Activated CD4-positive, alpha-beta T cell treated with anti-CD3 and anti-CD28 coated beads, Interleukin-2, amount 50 U/mL, for 4 hours (primary cell): ENCODE measurements around the gene NAV2.

Experiments used
- DNase-seq, 2 experiments: peaks; one replicate each; pipeline ENCODE4 v3.0.0-alpha.2; 2020

NAV2 gene

GRCh38 chr11:19785265-19785664 lies 72.6 kb downstream of the NAV2 start:
- DNase-seq = no peak

- DNase-seq = no peak
Observed at GRCh38 chr11:19786644-19787043, 74.0 kb downstream of the NAV2 start.

GRCh38 chr11:19788435-19788834 lies 75.8 kb downstream of the NAV2 start:
- DNase-seq = no peak

GRCh38 chr11:19789245-19789644 lies 76.6 kb downstream of the NAV2 start:
- no peak for DNase-seq

- no peak for DNase-seq
Observed at GRCh38 chr11:19789835-19790710, 77.4 kb downstream of the NAV2 start.

- DNase-seq = no peak
Observed at GRCh38 chr11:19790831-19791552, 78.4 kb downstream of the NAV2 start.

- DNase-seq = no peak
Observed at GRCh38 chr11:19792510-19792909, 79.9 kb downstream of the NAV2 start.

GRCh38 chr11:19793326-19793725 lies 80.7 kb downstream of the NAV2 start:
- no peak for DNase-seq

- DNase-seq = no peak
Observed at GRCh38 chr11:19794161-19794560, 81.5 kb downstream of the NAV2 start.

- DNase-seq = no peak
Observed at GRCh38 chr11:19795082-19795481, 82.4 kb downstream of the NAV2 start.

- DNase-seq = no peak
Observed at GRCh38 chr11:19800162-19800561, 87.5 kb downstream of the NAV2 start.

GRCh38 chr11:19800714-19801519 lies 88.3 kb downstream of the NAV2 start:
- no peak for DNase-seq

- DNase-seq = no peak
Observed at GRCh38 chr11:19802773-19803293, 90.2 kb downstream of the NAV2 start.

- DNase-seq = no peak
Observed at GRCh38 chr11:19803506-19803998, 90.9 kb downstream of the NAV2 start.

- no peak for DNase-seq
Observed at GRCh38 chr11:19805376-19805775, 92.7 kb downstream of the NAV2 start.

- DNase-seq = no peak
Observed at GRCh38 chr11:19805827-19806226, 93.2 kb downstream of the NAV2 start.

- no peak for DNase-seq
Observed at GRCh38 chr11:19806251-19806650, 93.6 kb downstream of the NAV2 start.

GRCh38 chr11:19808076-19808911 lies 95.7 kb downstream of the NAV2 start:
- DNase-seq = no peak

GRCh38 chr11:19810852-19811251 lies 98.2 kb downstream of the NAV2 start:
- no peak for DNase-seq

GRCh38 chr11:19811380-19811779 lies 98.7 kb downstream of the NAV2 start:
- no peak for DNase-seq

GRCh38 chr11:19812096-19812495 lies 99.5 kb downstream of the NAV2 start:
- DNase-seq = no peak

GRCh38 chr11:19812710-19813109 lies 100.1 kb downstream of the NAV2 start:
- no peak for DNase-seq
